HG02852 (cell line): Measurements from ENCODE around the gene DKK3.

ENCODE experiments used
- ATAC-seq: cut with Tn5 transposase; IDR thresholded peaks from one replicate; pipeline ENCODE4 v1.9.1; 2021; ENCODE audit warnings: mild to moderate bottlenecking, moderate library complexity; ENCODE audit not compliant: unreplicated experiment

Gene DKK3

GRCh38 chr11:12031856-12032544, 23.6 kb upstream of the DKK3 start:
- ATAC-seq = no peak

GRCh38 chr11:12029738-12030363, 21.4 kb upstream of the DKK3 start:
- no peak for ATAC-seq

GRCh38 chr11:12029119-12029518, 20.7 kb upstream of the DKK3 start:
- no peak for ATAC-seq

GRCh38 chr11:12028303-12028702, 19.9 kb upstream of the DKK3 start:
- ATAC-seq = no peak

- no peak for ATAC-seq
These were observed 18.1 kb upstream of the DKK3 start for GRCh38 chr11:12026331-12027211.

GRCh38 chr11:12024254-12024926, 16.0 kb upstream of the DKK3 start:
- no peak for ATAC-seq

GRCh38 chr11:12023015-12023414, 14.6 kb upstream of the DKK3 start:
- ATAC-seq = no peak

GRCh38 chr11:12020546-12020945, 12.1 kb upstream of the DKK3 start:
- no peak for ATAC-seq

- no peak for ATAC-seq
These were observed 11.5 kb upstream of the DKK3 start for GRCh38 chr11:12019866-12020416.

GRCh38 chr11:12019337-12019736, 10.9 kb upstream of the DKK3 start:
- no peak for ATAC-seq

GRCh38 chr11:12017865-12018453, 9.5 kb upstream of the DKK3 start:
- no peak for ATAC-seq

GRCh38 chr11:12017243-12017678, 8.8 kb upstream of the DKK3 start:
- no peak for ATAC-seq

- no peak for ATAC-seq
These were observed 7.8 kb upstream of the DKK3 start for GRCh38 chr11:12016246-12016645.

GRCh38 chr11:12015486-12015885, 7.1 kb upstream of the DKK3 start:
- no peak for ATAC-seq

GRCh38 chr11:12013781-12014180, 5.4 kb upstream of the DKK3 start:
- ATAC-seq = no peak

- ATAC-seq = no peak
These were observed 1.3 kb upstream of the DKK3 start for GRCh38 chr11:12009617-12010321.

- ATAC-seq = no peak
These were observed 577 bp upstream of the DKK3 start for GRCh38 chr11:12008790-12009616.

GRCh38 chr11:12007230-12007593, 1.2 kb downstream of the DKK3 start:
- ATAC-seq = no peak
